Kidney epithelial cell (primary cell): ENCODE measurements around the gene PAPSS2. TPM values are rescaled to one million over a fixed set of nuclear protein-coding genes. Genes with fewer than 3 reads are reported as not detected.

ENCODE experiments used
- DNase-seq: peaks from one replicate; pipeline ENCODE4 v3.0.0-alpha.2; 2010; ENCODE audit warnings: low read depth
- H3K27me3 ChIP-seq: 2 replicates; pipeline ENCODE4 v1.6.0; 2011; ENCODE audit warnings: low read length; ENCODE audit not compliant: control insufficient read depth, insufficient read depth
- H3K36me3 ChIP-seq: 2 replicates; pipeline ENCODE4 v1.5.1; 2011; ENCODE audit warnings: low read length; ENCODE audit not compliant: control insufficient read depth, insufficient read depth
- H3K4me3 ChIP-seq: 2 replicates; pipeline ENCODE4 v1.5.1; 2011; ENCODE audit warnings: low read depth, mild to moderate bottlenecking, control low read depth, low read length
- CTCF ChIP-seq: IDR thresholded peaks from 2 replicates; pipeline ENCODE4 v1.5.1; 2011; ENCODE audit warnings: mild to moderate bottlenecking, moderate library complexity, low read length, control low read depth, inconsistent platforms; ENCODE audit not compliant: insufficient read depth, poor library complexity, severe bottlenecking
- total RNA-seq: library from RNA; depleted of rRNA; stranded (reverse); fragments of >200 nt; gene quantifications from 2 replicates; pipeline ENCODE4 v1.2.3, GENCODE V29; 2015

Gene PAPSS2
- total RNA-seq, 1 donor from 2014 or later: 11.4 TPM

DNA sequence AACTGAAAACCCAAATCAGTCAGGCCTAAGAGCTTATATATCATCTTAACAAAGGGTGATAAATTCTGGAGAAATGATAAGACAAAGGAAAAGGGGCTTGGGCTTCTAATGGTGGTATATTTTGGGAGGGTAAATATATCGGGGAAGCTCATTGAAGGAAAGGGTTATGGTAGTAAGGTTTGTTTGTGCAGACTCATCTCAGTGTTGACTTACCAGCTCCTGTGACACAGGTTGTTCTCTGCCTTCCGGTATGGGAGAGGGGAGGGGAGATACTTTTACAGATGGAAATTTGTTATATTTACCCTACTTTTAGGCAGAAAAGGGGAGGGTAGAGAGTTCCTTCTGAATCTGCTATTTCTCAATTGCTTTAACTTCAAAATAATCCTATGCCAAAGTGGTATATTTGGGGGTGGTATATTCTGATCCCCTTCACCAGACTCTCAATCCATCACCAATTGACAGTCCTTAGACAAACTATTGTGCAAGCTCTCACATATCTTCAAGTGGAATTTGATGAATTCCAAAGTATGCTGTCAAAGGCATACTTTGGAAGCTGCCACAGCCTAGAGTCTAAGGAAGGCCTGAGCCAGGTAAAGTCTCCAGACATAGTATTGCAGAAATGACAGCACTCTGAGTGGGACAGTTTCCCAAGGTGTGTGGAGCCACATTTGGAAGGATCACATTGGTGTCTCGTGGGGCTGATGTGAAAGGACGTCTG, 13.3 kb upstream of the PAPSS2 start:
- no peak for DNase-seq
- Histone ChIP-seq H3K4me3 (no peak overlapping the region), H3K36me3 (no peaks in the 10 kb centered on the region), H3K27me3 (no peaks in the 10 kb centered on the region)
- TF ChIP-seq CTCF: no peak

DNA sequence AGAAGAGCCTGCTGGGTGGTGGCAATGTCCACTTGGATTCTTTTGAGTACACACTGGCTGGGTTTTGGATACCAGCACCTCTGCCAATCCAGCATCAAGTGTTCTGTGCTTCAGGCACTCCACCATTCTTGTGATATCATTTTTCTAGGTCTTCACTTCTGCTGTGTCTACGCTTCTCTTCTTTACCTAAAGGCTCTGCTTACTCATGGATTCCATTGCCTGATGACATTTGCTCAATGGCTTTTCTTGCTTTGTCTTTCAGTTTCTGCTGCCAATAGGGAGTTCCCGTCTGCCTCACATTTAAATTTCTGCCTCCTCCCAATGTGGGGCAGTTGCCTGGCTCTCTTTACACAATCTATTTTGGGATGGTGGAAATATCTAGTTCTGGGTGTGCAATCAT, 12.7 kb upstream of the PAPSS2 start:
- TF ChIP-seq CTCF: no peak
- Histone ChIP-seq H3K4me3 (no peak overlapping the region), H3K36me3 (no peaks in the 10 kb centered on the region), H3K27me3 (no peaks in the 10 kb centered on the region)
- no peak for DNase-seq

- no peaks in the 10 kb centered on the region for H3K36me3 ChIP-seq
- no peak for TF ChIP-seq CTCF
- H3K27me3 ChIP-seq: no peaks in the 10 kb centered on the region
- DNase-seq: no peak
- H3K4me3 ChIP-seq: no peak overlapping the region
These were observed 8.7 kb upstream of the PAPSS2 start for GRCh38 chr10:87650838-87651589.

DNA sequence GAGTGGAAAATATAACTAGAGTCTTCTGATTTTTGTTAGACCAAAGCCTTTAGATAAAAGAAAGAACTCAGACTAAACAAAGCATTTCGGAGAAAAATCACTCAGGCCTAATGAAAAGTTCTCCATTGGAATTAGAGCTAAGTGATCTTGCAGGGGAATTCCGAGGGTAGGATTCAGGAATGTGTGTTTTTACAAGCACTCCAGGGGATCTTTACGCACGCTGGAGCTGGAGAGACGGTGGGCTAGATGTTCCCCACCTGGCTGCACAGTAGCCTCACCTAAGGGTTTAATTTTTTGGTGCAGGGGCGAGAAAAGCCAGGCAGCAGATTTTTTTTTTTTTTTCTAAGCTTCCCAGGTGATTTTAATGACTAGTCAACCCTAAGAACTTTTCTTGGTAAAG, 7.9 kb upstream of the PAPSS2 start:
- TF ChIP-seq CTCF: no peak
- no peak for DNase-seq
- H3K4me3 ChIP-seq: no peak overlapping the region
- H3K36me3 ChIP-seq: no peaks in the 10 kb centered on the region
- H3K27me3 ChIP-seq: no peaks in the 10 kb centered on the region

DNA sequence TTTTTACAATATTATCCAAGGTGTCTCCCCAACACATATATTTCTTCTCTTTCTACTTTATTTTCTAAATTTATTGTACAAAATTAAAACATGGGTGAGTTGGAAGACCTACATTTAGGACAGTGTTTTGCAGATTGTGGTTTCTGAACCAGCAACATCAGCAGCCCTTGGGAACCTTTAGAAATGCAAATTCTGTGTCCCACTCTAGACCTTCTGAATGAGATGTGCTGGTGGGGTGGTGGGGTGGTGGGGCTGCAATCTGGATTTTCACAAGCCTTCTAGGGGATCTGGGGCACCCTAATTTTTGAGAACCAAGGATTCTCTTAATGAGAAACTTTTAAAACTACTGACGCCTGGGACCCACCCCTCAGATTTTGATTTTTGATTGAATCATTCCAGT, 7.4 kb upstream of the PAPSS2 start:
- no peak for TF ChIP-seq CTCF
- Histone ChIP-seq H3K4me3 (no peak overlapping the region), H3K27me3 (no peaks in the 10 kb centered on the region), H3K36me3 (no peaks in the 10 kb centered on the region)
- no peak for DNase-seq
